Activated CD8-positive, alpha-beta memory T cell treated with anti-CD3 and anti-CD28 coated beads for 36 hours (primary cell): ENCODE measurements around the gene ARPC2. TPM values are rescaled to one million over a fixed set of nuclear protein-coding genes. Genes with fewer than 3 reads are reported as not detected.

Experiments used
- CTCF ChIA-PET: fragments of 350-600 bp; sonication (Branson Sonifier 250); formaldehyde crosslinking; loops from one replicate; lab custom pipeline; 2021; ENCODE audit warnings: antibody characterized with exemption; lab: Charles Lee
- POLR2A ChIA-PET: fragments of 350-600 bp; sonication (Branson Sonifier 250); formaldehyde crosslinking; loops from one replicate; lab custom pipeline; 2021; ENCODE audit warnings: antibody characterized with exemption; lab: Charles Lee
- total RNA-seq, 2 experiments: library from RNA; stranded (reverse); gene quantifications; one replicate each; pipeline ENCODE4 v1.2.3, GENCODE V29; 2021

The ARPC2 gene
- total RNA-seq, 2 experiments from 2014 or later, result 560 to 584 TPM

DNA sequence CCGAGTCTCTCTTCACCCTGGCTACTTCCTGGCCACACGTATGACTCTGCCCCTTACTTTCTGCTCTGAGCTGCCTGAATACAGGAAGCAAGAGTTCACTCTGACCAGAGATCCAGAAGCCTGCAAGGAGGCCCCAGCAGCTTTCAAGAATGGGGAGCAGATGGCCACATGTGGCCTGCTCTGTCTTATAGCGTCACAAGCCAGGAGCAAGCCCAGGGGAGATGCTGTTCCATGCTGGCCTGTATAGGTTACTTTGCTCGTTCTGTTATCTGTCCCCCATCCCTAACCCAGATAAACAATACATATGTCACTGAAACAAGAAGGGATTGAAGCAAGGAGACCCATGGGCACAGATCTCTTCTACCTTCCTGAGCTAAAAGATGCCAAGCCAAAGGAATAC is 57.6 kb downstream of the ARPC2 start:
- POLR2A ChIA-PET, result no interaction called here
- CTCF ChIA-PET, result interaction anchor here (1.3 to 2.7 kb wide), 4 partner anchors 10 to 82 kb away, joined by 3 to 13 read pairs (median 5); partner anchors contain the start of gene CATIP

GRCh38 chr2:218275371-218276072 is 58.5 kb downstream of the ARPC2 start:
- ChIA-PET CTCF (interaction anchor here (1.3 to 2.7 kb wide), 5 partner anchors 9 to 81 kb away, joined by 3 to 13 read pairs (median 4); partner anchors contain the start of gene CATIP), POLR2A (no interaction called here)

DNA sequence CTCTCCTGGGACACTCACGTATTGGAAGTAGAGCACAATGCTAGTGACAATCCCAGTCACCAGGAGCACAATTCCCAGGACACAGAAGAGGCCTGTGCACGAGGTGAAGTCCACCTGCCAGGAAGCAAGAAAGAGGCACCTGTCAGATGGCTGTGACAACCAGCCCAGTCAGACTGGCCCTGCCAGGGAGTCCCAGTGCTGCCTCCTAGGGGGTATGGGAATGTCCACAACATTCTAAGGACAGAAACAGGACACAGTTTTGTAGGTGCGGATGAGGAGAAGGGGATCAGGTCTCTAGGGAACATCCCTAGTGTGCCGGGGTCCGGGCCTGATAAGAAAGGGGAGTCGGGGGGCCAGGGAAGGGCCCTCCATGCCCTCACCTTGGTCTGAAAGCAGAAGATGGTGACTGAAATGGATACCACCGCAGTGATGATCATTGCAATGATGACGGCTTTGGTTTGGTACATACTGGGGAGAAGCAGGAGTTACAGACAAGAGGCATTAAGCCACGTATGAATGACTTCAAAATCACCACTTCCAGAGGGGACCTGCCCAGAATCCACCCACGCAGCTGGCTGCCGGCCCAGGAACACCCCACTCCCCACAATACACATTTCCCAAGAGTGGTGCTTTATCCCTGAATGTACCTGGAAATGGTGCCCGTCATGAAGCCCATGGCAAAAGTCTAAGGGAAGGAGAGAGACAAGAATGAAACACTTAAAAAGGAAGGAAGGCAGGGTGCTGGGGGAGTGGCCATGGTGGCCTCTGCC is 60.2 kb downstream of the ARPC2 start:
- CTCF ChIA-PET, result no interaction called here

DNA sequence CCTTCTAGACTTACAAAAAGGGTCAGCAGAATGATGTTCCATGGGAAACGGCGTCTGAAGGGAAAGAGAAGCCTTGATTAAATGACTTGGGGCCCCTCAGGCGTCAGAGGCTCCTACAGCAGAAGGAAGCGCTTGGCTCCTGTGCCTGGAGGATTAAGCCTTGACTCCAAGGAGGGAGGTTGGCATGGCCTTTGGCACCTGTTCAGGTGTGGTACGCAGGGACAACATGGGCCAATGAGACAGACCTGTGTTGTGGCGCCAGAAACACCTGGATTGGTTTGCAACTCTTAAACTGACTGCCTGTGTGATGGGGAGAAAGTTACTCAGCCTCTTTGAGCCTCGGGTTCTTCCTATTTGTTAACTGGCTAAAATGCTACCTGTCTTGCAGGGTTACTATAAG is 60.9 kb downstream of the ARPC2 start:
- ChIA-PET POLR2A (no interaction called here), CTCF (no interaction called here)

More for the DNA sequence above, 60.2 kb downstream of the ARPC2 start:
- POLR2A ChIA-PET, result interaction anchor here (0.6 kb wide), 1 partner anchor 10 kb away, joined by 3 read pairs; no protein-coding TSS in a partner anchor

GRCh38 chr2:218278531-218279360 is 61.8 kb downstream of the ARPC2 start:
- ChIA-PET POLR2A (interaction anchor here (1.1 kb wide), 1 partner anchor 14 kb away, joined by 3 read pairs; the partner anchor contains the start of gene TMBIM1), CTCF (no interaction called here)

- ChIA-PET POLR2A (no interaction called here), CTCF (interaction anchor here (1.0 to 7.3 kb wide), 2 partner anchors 9 to 23 kb away, joined by 3 to 70 read pairs; partner anchors contain the start of genes AAMP and PNKD)
Observed at GRCh38 chr2:218280260-218280870, 63.4 kb downstream of the ARPC2 start.

DNA sequence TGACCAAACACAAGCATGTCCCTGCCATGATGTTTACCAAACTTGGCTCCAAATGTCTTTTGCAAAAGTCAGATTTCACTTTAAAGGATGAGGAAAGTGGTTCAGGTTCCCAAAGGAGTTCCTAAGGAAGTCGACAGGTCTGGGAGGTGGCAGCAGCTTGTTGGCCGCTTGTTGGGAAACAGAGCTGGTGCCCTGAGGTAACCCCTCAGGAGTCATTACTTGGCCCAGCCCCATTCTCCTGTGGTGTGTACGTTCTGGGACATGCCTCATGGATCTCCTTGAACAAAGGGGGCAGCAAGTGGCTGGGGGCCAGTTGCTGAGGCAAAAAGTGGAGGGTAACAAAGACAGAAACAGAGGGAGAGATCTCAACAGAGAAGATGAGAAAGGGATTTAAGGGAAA is 64.5 kb downstream of the ARPC2 start:
- ChIA-PET POLR2A (interaction anchor here (0.6 kb wide), 1 partner anchor 35 kb away, joined by 4 read pairs; no protein-coding TSS in a partner anchor), CTCF (interaction anchor here (7.3 kb wide), 1 partner anchor 10 kb away, joined by 70 read pairs; the partner anchor contains the start of genes AAMP and PNKD)

DNA sequence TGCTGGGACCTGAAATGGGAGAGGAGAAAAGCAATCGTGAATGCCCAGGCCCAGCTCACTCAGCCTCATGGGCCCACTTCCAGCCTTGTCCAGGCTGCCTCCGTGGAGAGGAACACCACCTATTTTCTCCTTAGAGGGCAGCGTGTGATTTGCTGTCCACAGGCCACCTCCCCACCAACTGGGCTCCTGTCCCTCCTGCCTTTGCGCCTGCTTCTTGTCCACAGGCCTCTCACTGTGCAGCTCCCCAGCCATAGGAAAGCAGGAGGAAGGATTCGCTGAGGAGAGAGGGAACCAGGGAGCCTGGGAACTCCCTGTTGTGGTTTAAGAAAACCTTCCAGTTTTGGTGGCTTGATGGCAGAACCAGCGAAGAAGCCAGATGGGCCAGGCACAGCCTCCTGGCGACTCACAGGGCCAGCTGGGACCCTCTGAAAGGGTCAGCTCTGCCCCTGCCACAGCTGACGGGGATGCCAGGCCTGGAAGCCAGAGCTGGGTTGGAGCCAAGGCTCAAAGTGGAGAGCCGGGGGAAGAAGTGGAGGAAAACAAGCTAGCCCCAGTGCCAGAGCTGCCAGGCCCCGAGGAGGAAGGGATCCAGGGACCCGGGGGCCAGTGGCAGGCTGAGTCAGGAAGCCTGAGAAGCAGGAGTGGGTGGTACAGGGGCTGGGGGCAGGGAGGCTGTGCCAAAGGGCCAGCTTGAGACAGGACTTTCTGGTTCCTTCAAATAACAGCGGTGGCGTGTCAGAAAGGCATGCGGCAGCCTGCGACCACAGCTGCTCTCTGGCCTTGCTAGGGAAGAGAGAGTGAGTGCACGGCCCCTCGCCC is 65.4 kb downstream of the ARPC2 start:
- POLR2A ChIA-PET, result no interaction called here
- CTCF ChIA-PET, result interaction anchor here (0.9 to 7.3 kb wide), 2 partner anchors 11 to 19 kb away, joined by 3 to 70 read pairs; partner anchors contain the start of genes AAMP and PNKD

DNA sequence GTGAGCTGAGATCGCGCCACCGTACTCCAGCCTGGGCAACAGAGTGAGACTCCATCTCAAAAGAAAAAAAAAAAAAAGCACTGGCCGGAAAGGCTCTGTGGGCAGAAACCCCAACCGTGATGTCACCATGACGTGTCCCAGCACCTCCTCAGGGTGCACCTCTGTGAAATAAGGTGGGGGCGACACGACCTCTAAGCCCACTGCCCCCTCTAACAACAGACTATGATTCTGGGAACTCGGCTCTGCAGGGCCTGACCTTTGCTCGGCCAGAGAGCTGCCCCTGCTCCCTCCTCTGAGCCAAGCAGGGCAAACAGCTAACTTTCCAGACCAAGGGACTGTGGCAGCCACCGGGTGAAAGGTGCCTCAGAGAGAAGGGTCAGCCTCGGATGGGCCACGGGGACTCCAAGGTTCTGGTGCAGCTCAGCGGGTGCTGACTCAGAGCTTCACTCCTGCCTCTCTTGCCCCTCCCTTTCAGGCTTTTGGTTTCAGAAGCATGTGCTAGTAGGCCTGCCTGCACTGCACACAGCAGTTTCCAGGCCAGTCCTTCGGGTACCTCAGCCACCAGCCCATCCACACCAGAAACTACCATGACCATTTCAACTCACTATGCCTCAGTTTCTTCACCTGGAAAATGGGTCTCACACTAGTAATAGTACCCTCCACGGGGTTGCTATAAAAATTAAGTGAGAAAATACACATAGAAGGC is 67.3 kb downstream of the ARPC2 start:
- ChIA-PET POLR2A (interaction anchor here (0.8 to 1.0 kb wide), 3 partner anchors 11 to 64 kb away, joined by 3 read pairs; no protein-coding TSS in a partner anchor), CTCF (interaction anchor here (0.5 to 7.3 kb wide), 5 partner anchors 9 to 1880 kb away, joined by 3 to 70 read pairs (median 4); partner anchors contain the start of genes AAMP, CATIP and PNKD)

DNA sequence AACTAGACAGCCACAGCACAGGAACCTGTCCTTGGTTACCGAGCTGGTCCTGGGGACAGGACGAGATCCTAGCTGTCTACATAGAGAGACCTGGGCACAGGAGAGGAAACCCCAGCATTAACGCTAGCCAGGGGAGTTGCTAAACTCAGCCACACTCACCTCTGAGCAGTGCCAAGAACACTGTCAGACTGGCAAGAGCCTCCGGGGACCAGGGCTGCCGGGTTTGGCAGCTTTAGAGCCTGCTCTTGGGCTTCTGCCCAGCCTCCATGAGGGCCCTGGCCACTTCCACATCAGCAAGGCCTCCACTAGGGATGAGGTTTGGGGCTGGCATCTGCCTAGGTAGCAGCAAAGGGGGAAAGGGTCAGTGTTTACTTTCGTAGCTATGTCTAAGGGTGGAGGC is 68.6 kb downstream of the ARPC2 start:
- CTCF ChIA-PET, result interaction anchor here (0.5 to 7.3 kb wide), 5 partner anchors 10 to 111 kb away, joined by 3 to 70 read pairs (median 4); partner anchors contain the start of genes AAMP and PNKD
- POLR2A ChIA-PET, result interaction anchor here (2.1 to 2.6 kb wide), 2 partner anchors 15 to 111 kb away, joined by 5 to 34 read pairs; partner anchors contain the start of genes AAMP and PNKD

DNA sequence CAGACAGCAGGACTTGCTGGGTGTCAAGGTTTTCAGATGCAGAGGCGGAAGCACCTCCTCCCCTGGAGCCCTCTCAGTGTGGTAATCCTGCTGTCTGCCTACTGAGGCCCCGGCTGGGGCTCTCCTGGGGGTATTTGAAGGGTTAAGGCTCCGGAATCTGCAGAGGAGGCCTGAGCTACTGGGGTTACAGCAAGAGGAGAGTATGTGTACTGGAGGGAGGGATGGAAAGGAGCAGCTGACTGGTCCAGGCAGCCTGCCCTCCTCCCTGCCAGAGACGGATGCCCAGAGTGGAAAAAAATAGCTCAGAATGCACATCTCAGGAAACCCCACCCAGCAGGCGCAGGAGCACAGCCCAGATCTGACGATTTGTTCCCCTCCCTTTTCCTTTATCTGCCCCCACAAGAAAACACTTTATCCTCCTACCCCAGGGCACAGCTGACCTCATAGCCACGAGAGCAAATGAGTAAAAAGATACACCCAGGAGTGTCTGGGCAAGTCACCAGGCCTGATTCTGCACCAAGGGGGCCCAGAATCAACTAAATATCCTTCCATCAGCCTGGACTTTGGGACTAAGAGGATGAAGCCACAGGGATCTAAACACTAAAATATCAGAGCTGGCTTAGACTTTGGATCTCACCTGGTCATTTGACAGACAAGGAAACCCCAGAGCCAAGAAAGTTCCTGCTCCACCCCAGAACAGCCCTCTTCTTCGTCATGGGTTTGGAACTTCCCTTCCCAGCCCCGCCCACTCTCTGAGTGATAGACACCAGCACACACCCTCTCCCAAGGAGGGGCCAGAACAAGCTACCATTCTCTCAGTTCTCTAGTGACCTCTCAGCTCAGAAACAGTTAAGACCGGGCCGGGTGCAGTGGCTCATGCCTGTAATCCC is 69.8 kb downstream of the ARPC2 start:
- POLR2A ChIA-PET, result interaction anchor here (0.5 to 2.6 kb wide), 7 partner anchors 9 to 424 kb away, joined by 3 to 34 read pairs (median 3); partner anchors contain the start of genes AAMP, BCS1L, PNKD and TTLL4
- CTCF ChIA-PET, result interaction anchor here (0.9 to 7.3 kb wide), 8 partner anchors 12 to 115 kb away, joined by 3 to 70 read pairs (median 4); partner anchors contain the start of genes AAMP, CATIP and PNKD

DNA sequence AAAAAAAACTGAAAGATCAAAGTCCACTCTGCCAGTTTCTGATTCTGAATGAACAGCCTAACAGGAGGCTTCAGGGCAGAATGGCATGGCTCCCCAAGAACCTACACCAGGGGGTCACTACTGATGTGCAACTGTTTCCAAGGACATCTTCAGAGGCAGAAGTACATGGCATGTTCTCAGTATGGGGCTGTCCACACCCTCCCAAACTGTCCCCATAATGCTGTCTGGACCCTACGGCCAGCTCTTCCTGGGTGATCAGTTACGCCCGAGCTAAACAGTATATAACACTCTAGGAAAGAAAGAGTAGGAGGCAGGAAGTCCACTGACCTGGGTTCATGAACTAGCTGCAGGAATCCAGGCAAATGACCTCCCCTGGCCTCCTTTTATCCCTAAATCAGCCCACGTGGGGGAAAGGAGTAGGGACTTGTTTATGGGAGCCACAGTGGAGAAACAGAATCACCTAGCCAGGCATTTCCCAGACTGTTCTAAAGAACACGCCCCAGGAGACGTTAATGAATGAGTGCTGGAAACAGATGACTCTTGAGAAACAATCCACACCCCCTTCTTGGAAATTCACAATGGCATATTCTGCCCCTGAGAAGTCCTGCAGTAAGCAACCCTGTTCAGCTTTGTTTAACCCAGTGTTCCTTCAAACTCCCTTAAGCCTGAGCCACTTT is 72.8 kb downstream of the ARPC2 start:
- CTCF ChIA-PET, result interaction anchor here (1.8 to 4.2 kb wide), 2 partner anchors 12 to 18 kb away, joined by 8 to 43 read pairs; partner anchors contain the start of genes AAMP and PNKD
- POLR2A ChIA-PET, result interaction anchor here (0.6 kb wide), 1 partner anchor 293 kb away, joined by 4 read pairs; no protein-coding TSS in a partner anchor

DNA sequence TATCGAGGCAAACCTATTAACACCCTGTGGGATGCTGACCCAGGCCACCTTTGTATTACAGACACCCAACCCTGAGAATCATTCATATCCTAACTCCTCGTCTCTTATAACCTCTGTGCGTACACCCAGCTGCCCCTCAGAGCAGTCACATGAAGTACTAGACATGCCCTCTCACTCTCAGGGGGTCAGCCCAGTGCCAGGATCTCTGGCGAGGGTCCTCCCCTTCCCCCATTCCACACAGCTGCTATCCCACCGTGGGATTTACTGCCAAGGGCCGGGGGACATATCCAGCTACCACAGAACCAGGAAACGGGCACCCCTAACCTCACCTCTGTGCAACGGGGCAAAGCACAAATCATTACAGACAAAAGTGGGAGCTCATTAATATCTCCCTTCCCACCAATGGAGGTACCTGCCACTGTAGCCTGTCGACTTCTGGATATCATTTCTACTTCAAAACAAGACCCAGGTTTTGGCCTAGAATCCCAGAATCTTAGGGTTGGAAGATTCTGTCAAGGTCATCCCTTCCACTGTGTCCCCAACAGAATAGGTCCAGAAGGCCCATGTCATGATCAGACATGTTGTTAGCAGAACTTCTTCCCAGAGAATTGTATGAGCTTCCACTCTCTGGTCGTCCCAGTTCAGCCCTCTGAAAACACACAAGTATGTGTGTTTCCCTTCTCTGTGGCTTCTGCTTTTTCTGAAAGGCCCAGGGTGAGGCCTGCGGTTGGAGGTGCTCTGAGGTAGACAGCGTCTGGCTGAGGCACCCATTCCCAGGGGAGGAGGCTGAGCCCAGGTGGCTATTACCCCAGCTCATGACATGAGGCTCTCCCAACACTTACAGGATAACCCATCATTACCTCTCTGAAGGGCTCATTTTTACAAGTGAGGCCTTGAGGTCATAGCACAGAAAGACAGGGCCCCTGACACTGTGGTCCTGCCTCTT is 73.6 kb downstream of the ARPC2 start:
- ChIA-PET CTCF (interaction anchor here (0.9 to 4.2 kb wide), 4 partner anchors 11 to 109 kb away, joined by 3 to 43 read pairs (median 6); partner anchors contain the start of genes AAMP, CTDSP1 and PNKD), POLR2A (interaction anchor here (0.6 to 1.3 kb wide), 2 partner anchors 20 to 292 kb away, joined by 4 to 5 read pairs; partner anchors contain the start of genes AAMP and PNKD)
